ENCODE data around the gene DEF6. TPM values are rescaled to one million over a fixed set of nuclear protein-coding genes. Genes with fewer than 3 reads are reported as not detected.

Gene DEF6
- total and polyA plus RNA-seq, 2 of the 13 experiments (the other 11 are each of a cell fraction or from before 2014, with no cell fraction given): 5.2 to 10.0 TPM

GRCh38 chr6:35293681-35294080 is 3.9 kb upstream of the DEF6 start:
- no TSS peak for BruUV-seq (replicated peaks)
- no peaks in the 10 kb centered on the region for H3K9me3 ChIP-seq (ENCODE audit: low read length)
- DNase-seq (ENCODE audit: low spot score) (no peak), ATAC-seq (no peak), FAIRE-seq (no peak)
- in situ Hi-C loops (cut with HindIII; ENCODE audit: extremely low pct_ligation_motif_present, low pct_unique_long_range_greater_than_20kb): no loop called here
- no peak overlapping the region for H2AFZ ChIP-seq (ENCODE audit: low read length)
- WGBS (ENCODE audit: low lambda C conversion rate): 80% methylated on average over 8 of the region's 9 CpGs
- ChIA-PET POLR2A (interaction anchor here (1.6 kb wide), 1 partner anchor 35 kb away, joined by 7 read pairs; the partner anchor contains the start of gene ZNF76), CTCF (ENCODE audit: low intra/inter-chr PET ratio, low total read pairs) (interaction anchor here (0.7 to 2.6 kb wide), 7 partner anchors 34 to 259 kb away, joined by 3 to 18 read pairs (median 3); partner anchors contain the start of genes PPARD and RPL10A)
- H3K9ac ChIP-seq (ENCODE audit: insufficient read depth, low read depth, low read length): no peak overlapping the region
- H3K79me2 ChIP-seq (ENCODE audit: insufficient read depth, low read length): no peaks in the 10 kb centered on the region
- no peaks in the 10 kb centered on the region for H3K27me3 ChIP-seq (ENCODE audit: control insufficient read depth in 1 of 2, insufficient read depth in 2 of 2, low read length in 2 of 2)
- H4K20me1 ChIP-seq (ENCODE audit: insufficient read depth, low read length): no peaks in the 10 kb centered on the region
- H3K4me1 ChIP-seq (ENCODE audit: insufficient read depth, low read length): peaks cover 15% of the 10 kb centered on the region
- H3K36me3 ChIP-seq (replicated peaks in 1 of 2; ENCODE audit: control insufficient read depth in 1 of 2, insufficient read depth in 2 of 2, low read length in 2 of 2): peaks cover 12 to 24% of the 10 kb centered on the region in 2 experiments; a peak in 4 of 5 replicates
- no peak overlapping the region for H3K4me3 ChIP-seq (replicated peaks in 1 of 3; ENCODE audit: insufficient read depth in 1 of 3, low read depth in 2 of 3, low read length in 3 of 3)
- intact Hi-C loops (cut with micrococcal nuclease; ENCODE audit: unreplicated experiment): loop anchor here (10.0 kb wide), 1 partner anchor 441 kb away; the partner anchor contains the start of gene ARMC12
- H3K4me2 ChIP-seq (ENCODE audit: low read depth, low read length): no peak overlapping the region
- H3K27ac ChIP-seq (ENCODE audit: extremely low read length, insufficient read depth, low read length): no peak overlapping the region
- no peak for TF ChIP-seq FOXJ3 (CRISPR knock-in tag; IDR thresholded peaks at IDR 0.05; ENCODE audit: borderline replicate concordance)

- POLR2A ChIA-PET: interaction anchor here (0.6 to 1.2 kb wide), 2 partner anchors 11 to 123 kb away, joined by 3 read pairs; no protein-coding TSS in a partner anchor
- H3K4me2 ChIP-seq (ENCODE audit: low read depth, low read length): no peak overlapping the region
- no peaks in the 10 kb centered on the region for H3K27me3 ChIP-seq (ENCODE audit: control insufficient read depth in 1 of 2, insufficient read depth in 2 of 2, low read length in 2 of 2)
- H4K20me1 ChIP-seq (ENCODE audit: insufficient read depth, low read length): no peaks in the 10 kb centered on the region
- in situ Hi-C loops (cut with HindIII; ENCODE audit: extremely low pct_ligation_motif_present, low pct_unique_long_range_greater_than_20kb): no loop called here
- no peak overlapping the region for H3K9ac ChIP-seq (ENCODE audit: insufficient read depth, low read depth, low read length)
- no peak overlapping the region for H3K4me3 ChIP-seq (replicated peaks in 1 of 3; ENCODE audit: insufficient read depth in 1 of 3, low read depth in 2 of 3, low read length in 3 of 3)
- peak; percentile 100 for FAIRE-seq
- intact Hi-C loops (cut with micrococcal nuclease; ENCODE audit: unreplicated experiment): loop anchor here (10.0 kb wide), 1 partner anchor 440 kb away; the partner anchor contains the start of gene ARMC12
- H2AFZ ChIP-seq (ENCODE audit: low read length): no peak overlapping the region
- peak; percentile 55 for ATAC-seq
- 50% methylated on average over 10 of the region's 10 CpGs for WGBS (ENCODE audit: low lambda C conversion rate)
- H3K79me2 ChIP-seq (ENCODE audit: insufficient read depth, low read length): no peaks in the 10 kb centered on the region
- peaks cover 20% of the 10 kb centered on the region for H3K4me1 ChIP-seq (ENCODE audit: insufficient read depth, low read length)
- peak; percentile 62 for DNase-seq (ENCODE audit: low spot score)
- CTCF ChIA-PET (ENCODE audit: low intra/inter-chr PET ratio, low total read pairs): interaction anchor here (0.7 to 2.6 kb wide), 7 partner anchors 33 to 258 kb away, joined by 3 to 18 read pairs (median 3); partner anchors contain the start of genes PPARD and RPL10A
- H3K36me3 ChIP-seq (replicated peaks in 1 of 2; ENCODE audit: control insufficient read depth in 1 of 2, insufficient read depth in 2 of 2, low read length in 2 of 2): peaks cover 11 to 24% of the 10 kb centered on the region in 2 experiments; a peak in 4 of 5 replicates
- H3K9me3 ChIP-seq (ENCODE audit: low read length): no peaks in the 10 kb centered on the region
- BruUV-seq (replicated peaks): no TSS peak
- H3K27ac ChIP-seq (ENCODE audit: extremely low read length, insufficient read depth, low read length): no peak overlapping the region
- TF ChIP-seq STAG1 (CRISPR knock-in tag; IDR thresholded peaks at IDR 0.05) (peak; percentile 91), SAP130 (CRISPR knock-in tag; IDR thresholded peaks at IDR 0.05; ENCODE audit: low read depth) (peak; percentile 52; the same call in 1 of the 2 replicates), CREB1 (IDR thresholded peaks at IDR 0.05) (peak; percentile 37; the same call in 1 of the 2 replicates), CREB1 (CRISPR knock-in tag; IDR thresholded peaks at IDR 0.05) (no peak), KDM2A (CRISPR knock-in tag; IDR thresholded peaks at IDR 0.05; ENCODE audit: borderline replicate concordance, low read depth) (peak; percentile 66; the same call in 1 of the 2 replicates), HMGXB3 (CRISPR knock-in tag; IDR thresholded peaks at IDR 0.05; ENCODE audit: borderline replicate concordance) (peak; percentile 57; the same call in 1 of the 2 replicates), NFYB (CRISPR knock-in tag; IDR thresholded peaks at IDR 0.05) (0 out of 2 replicates have a peak, but pooled peaks have one; percentile 18)
Measured at GRCh38 chr6:35294308-35294945, 3.2 kb upstream of the DEF6 start.

Measured in HepG2 (cell line).